Kidney glomerular epithelial cell (primary cell): ENCODE measurements around the gene COL13A1.
A peak's percentile ranks its signal among the peaks of the same experiment; 100 is the strongest.

Experiments
- DNase-seq: peaks from one replicate; lab custom pipeline; 2025; lab: John Stamatoyannopoulos, UW

Gene COL13A1

GRCh38 chr10:69847458-69847857, 45.8 kb downstream of the COL13A1 start:
- no peak for DNase-seq

DNA sequence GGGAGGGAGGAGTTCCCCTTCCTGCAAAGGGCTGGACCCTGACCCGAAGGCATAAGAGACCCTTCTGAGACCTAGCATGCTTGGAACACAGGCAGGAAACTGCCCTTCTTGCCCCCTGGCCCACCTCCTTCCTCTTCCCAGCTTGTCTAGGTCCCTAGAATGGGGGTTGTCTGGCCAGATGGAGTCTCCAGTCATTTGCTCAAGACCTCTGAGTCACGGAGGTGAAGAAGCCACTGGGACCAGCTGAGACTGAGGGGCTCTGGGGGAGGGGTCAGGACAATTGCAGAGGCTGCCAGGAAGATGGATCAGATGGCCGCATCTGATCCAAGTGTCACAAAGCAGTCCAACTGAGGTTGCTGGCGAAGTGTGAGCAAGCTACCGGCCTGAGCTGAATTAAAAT, 46.2 kb downstream of the COL13A1 start:
- DNase-seq, result no peak

GRCh38 chr10:69848454-69848853, 46.7 kb downstream of the COL13A1 start:
- DNase-seq, result no peak

DNA sequence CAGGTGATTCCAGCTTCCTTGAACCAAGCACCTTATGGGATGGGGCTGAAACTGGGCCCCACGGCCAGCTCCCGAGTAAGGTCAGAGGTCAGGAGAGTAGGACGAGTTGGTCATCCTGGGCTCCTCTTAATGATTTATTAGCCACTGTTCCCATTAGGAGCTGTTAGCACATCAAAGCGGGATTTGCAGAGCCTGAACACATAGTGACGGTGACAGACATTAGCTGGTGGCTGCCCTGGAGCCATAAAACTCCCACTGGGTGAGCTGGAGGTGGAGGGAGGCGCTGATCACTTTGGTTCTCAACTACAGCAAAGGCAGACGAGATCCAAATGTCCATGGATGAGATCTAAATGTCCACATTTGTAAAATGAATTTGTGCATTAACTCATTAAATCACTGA, 48.1 kb downstream of the COL13A1 start:
- DNase-seq, result no peak

DNA sequence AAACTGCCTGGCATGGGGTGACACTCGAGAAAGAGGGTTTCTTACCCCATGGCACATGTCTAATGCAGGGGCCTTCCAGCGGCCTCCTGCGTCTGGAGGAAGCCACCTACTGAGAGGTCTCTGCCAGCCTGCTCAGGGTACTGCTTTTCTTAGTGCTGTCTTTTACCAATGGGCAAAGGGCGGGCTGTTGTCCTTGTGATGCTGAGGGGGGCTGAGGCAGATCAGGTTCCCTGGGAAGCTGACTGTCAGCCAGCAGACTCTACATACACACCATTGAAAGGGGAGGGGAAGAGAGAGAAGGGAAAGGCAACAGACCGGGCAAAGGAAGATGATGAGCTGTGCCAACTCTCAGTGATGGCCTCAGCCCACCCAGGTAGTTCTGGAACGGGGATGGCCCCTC, 48.7 kb downstream of the COL13A1 start:
- no peak for DNase-seq

DNA sequence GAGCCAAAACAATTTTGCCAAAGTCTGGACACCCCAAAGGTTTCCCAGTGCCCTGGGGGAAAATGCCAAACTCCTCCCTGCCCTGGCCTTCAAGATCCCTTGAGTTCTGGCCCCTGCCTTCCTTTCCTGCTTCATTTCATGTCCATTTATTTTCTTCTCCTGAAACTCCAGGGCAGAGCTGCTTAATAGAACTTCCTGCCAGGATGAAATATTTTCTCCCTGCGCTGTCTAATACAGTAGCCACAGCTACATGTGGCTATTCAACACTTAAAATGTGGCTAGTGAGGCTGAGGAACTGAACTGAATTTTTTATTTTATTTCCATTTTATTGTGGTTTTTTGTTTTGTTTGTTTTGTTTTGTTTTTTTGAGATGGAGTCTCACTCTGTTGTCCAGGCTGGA, 49.6 kb downstream of the COL13A1 start:
- DNase-seq, result no peak

DNA sequence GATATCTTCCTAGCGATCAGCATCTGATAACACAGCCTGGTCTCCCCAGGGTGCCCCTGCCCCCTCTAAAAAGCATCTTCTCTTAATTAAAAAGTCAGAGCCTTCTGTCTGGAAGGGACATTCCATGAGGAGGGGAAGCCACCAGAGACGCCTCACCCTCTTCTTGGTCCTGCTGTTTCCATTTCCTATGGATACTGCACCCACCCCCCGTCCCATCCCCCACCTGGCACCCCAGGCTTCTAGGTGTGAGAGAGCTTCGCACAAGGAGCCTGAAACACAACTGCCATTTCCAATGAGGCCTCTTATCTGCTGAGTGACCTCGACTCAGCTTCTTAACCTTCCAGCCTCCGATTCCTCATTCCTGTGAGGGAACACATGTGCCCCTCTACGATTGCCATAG, 51.4 kb downstream of the COL13A1 start:
- DNase-seq, result no peak

DNA sequence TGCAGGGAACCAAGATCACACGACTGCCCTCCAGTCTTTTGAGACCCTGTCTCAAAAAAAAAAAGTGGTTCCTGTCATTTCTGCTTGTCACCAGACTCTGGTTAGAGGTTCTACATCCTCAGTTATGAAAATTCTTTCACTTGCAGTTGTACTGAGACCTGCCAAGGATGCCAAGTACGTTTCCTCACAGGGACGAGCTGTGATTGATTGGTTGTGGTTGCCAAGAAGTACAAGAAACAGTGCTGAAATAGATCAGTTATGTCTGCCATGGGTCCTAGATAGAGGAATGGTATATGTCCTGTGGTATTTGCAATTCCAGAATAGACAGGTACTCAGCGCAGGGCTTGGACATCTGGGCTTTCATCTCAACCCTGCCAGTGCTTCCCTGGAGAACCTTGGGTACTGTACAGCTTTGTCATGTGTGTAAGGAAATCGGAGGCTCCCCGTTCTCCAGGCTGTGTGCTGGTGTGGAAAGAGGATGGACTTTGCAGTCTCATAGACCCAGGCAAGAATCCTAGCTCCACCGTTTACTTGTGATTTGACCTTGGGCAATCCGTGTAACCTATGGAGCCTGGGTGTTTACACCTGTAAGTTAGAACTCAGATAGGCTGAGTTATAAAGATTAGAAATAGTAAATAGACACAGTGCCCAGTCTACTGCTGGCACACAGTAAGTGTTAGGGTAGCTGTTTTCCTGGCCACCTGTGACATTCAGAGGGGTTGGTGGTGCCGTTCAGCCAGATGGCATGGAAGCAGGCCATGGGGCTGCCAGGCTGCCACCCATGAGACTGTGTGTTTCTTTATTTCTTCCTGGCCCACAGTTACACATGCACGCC, 53.0 kb downstream of the COL13A1 start:
- no peak for DNase-seq

- DNase-seq, result no peak
Observed at GRCh38 chr10:69855346-69856111, 53.8 kb downstream of the COL13A1 start.

- peak; percentile 25 for DNase-seq
Observed at GRCh38 chr10:69856601-69857166, 55.0 kb downstream of the COL13A1 start.

- DNase-seq, result no peak
Observed at GRCh38 chr10:69858201-69858600, 56.5 kb downstream of the COL13A1 start.

- DNase-seq, result no peak
Observed at GRCh38 chr10:69860271-69860670, 58.6 kb downstream of the COL13A1 start.

DNA sequence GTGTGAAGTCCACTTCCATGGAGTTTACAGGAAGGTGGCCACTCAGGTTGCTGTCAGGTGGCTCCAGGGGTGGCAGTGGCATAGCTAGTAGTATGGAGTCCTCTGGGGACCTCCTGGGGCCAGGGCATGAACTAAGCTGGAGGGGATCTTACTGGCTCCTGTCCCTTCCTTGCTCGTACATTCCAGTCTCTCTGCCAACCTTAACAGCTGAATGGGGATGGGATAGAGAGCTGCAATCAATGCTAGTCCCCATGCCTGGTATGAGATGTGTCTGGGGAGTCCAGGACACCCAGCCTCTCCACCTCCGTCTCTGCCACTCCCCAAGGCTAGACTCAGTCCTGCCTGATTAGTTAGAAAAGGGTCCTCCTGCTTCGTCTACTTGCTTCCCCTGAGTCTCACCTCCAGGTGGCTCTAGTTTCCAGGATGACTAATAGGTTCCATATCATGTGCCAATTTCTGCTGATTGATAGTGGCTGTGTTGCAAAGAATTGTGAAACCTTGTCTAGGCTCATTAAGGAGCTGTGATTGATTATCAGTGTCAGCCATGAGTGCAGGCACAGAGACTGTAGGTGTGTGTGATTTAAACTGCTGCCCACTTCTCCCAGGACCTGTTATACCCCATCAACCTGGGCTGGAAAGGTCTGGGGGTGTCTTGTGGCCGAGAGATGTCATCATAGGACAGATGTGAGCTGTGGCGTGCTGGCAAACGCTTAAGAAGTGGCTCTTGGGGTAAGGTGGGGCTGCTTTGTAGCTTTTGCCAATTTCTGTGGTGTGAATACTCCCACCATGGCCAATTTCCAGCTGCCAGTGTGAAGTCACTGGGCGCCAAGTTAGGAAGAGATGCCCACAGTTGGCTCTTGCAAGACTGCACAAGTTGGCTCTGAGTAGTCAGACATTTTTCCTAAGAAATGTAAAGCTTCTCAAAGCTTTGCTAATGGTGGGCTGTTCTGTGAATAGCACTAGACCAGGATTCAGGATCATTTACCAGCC, 59.8 kb downstream of the COL13A1 start:
- DNase-seq, result peak; percentile 67

DNA sequence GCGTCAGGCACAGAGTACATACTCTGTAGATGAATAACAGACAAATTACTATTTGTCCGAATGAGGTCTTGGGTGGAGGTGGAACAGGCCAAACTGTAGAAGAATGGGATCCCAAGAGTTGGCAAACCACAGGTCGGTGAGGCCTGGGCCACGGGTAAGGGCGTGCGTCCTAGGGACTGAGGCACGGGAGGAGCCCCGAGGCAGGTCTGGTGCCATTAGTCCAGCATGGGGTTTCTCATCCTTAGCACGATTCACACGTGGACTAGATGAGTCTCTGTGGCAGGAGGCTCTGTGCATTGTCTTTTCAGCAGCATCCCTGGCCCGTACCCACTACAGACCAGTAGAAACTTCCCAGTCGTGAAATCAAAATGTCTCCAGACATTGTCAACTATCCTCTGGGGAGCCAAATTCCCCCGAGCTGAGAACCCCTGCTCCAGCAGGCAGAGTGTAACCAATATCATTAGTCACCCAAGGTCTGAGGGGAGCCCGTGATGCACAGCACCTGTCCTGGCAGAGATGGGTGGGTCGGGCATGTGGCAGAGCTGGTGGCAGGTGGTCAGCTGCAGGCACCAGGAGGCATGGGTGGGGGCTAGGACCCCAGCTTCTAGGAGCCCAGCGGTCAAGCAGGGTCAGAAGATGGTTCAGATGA, 61.3 kb downstream of the COL13A1 start:
- DNase-seq, result no peak

DNA sequence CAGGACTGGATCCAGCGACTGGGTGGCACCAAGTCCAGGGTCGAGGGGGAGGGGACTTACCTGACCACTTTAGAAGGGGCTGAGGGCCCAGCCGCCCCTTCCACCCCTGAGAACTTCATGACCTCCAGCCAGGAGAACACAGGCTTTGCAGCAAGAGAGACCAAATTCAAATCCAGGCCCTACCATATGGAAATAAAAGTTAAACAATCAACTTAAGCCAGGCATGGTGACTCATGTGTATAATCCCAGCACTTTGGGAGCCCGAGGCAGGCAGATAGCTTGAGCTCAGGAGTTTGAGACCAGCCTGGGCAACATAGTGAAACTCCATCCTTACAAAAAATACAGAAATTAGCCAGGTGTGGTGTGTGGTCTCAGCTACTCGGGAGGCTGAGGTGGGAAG, 61.9 kb downstream of the COL13A1 start:
- DNase-seq, result no peak

DNA sequence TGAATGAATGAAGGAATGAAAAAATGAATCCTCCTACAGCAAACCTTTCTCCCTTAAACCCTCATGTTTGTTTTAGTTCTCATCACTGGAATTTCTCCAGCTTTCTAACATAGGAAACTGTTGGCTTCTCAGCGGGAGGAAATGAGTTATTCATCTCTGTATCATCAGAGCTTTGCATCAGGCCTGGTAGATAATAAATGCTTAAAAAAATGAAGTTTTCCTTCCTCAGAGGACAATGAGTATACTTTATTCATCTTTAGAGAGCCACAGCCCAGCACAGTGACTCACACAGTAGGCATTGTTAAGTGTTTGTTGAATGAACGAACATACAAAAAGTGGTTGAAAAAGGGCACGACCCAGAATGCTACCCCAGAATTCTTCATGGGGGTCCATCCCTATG, 62.6 kb downstream of the COL13A1 start:
- DNase-seq, result peak; percentile 81

DNA sequence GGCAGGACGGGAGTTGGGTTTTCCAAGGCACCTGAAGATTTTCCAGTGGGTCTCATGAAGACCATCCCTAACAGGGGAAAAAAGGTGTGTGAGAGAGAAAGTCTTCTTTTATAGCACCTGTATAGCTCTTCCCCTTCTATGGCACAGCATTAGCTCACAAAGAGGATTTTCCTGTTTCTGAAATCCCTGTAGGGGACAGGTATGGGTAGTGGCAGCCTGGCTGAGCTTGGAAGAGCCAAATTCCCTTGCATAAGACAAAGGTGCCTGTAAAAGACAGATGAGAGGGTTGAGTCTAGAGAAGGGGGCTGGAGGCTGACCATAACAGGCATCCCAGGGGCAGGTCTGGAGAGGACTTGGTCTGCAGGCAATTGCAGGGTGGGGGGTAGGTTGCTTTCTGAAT, 63.7 kb downstream of the COL13A1 start:
- no peak for DNase-seq

- no peak for DNase-seq
Observed at GRCh38 chr10:69866246-69866687, 64.6 kb downstream of the COL13A1 start.

- peak; percentile 71 for DNase-seq
Observed at GRCh38 chr10:69866688-69867461, 65.2 kb downstream of the COL13A1 start.
